Stimulated activated CD4-positive, alpha-beta T cell treated with anti-CD3 and anti-CD28 coated beads, TNF-alpha, amount 100 ng/mL, for 48 hours (primary cell): ENCODE measurements around the gene SLCO6A1.

Experiments
- DNase-seq, 3 donors: peaks; one replicate each; pipeline ENCODE4 v3.0.0-alpha.2; 2020; ENCODE audit warnings: low read depth in 3 of 3

Gene SLCO6A1

GRCh38 chr5:102453716-102454115, 45.1 kb downstream of the SLCO6A1 start:
- no peak for DNase-seq

- no peak for DNase-seq
Measured at GRCh38 chr5:102451082-102451481, 47.7 kb downstream of the SLCO6A1 start.

- no peak for DNase-seq
Measured at GRCh38 chr5:102450313-102450990, 48.3 kb downstream of the SLCO6A1 start.

DNA sequence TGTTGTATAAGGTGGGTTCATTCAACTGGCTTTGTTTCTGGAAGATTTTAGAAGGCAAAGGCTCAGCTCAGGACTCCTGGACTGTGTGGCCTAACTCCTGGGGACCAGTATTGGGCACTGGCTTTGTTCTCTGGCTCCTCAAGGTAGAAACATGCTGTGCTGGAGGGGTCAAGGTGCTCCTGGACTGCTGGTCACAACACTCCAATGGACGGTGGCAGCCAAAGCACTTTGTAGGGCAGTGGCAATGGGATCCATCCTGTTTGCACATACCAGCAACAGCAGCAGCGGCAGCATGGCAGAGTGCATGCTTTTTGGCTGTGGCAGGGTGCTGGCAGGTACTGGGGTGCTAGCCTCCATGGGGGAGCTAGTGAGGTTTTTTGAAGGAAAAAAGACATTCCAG, 65.3 kb downstream of the SLCO6A1 start:
- no peak for DNase-seq

GRCh38 chr5:102421647-102422046, 77.2 kb downstream of the SLCO6A1 start:
- DNase-seq = no peak

- DNase-seq = no peak
Measured at GRCh38 chr5:102418531-102418930, 80.3 kb downstream of the SLCO6A1 start.

GRCh38 chr5:102414448-102414847, 84.4 kb downstream of the SLCO6A1 start:
- DNase-seq = no peak

DNA sequence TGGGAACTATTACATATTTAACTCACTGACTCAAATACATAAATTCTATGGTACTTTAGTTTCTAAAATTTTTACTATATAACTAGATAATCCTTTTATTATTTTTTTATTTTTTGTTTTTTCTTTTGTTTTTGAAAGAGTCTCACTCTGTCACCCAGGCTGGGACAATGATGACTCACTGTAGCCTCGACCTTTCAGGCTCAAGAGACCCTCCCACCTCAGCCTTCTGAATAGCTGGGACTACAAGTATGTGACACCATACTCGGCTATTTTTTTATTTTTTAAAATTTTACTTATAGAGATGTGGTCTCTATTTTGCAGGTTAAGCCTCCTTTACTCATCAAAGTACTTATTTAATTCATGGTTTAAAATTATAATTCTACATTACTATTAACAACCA, 110.6 kb downstream of the SLCO6A1 start:
- DNase-seq = no peak

- no peak for DNase-seq
Measured at GRCh38 chr5:102385365-102385764, 113.4 kb downstream of the SLCO6A1 start.

GRCh38 chr5:102380174-102380573, 118.6 kb downstream of the SLCO6A1 start:
- no peak for DNase-seq

DNA sequence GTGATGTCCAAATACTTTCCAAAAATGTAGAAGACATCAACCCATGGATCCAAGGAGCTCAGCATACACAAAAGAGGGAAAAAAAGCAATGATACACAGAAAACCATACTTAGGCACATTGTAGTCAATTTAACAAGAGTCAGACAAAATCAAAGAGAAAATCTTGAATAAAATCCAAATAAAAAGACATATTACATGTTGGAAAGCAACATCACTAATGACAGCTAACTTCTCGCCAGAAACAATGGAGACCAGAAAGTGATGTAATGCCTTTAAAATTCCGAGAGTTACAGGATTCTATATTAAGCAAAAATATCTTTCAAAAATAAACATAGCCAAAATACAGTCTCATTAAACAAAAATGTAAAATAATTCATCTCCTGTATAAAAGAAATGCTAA, 122.9 kb downstream of the SLCO6A1 start:
- no peak for DNase-seq

- no peak for DNase-seq
Measured at GRCh38 chr5:102375272-102375671, 123.5 kb downstream of the SLCO6A1 start.

- no peak for DNase-seq
Measured at GRCh38 chr5:102368392-102368791, 130.4 kb downstream of the SLCO6A1 start.

GRCh38 chr5:102341681-102342288, 157.0 kb downstream of the SLCO6A1 start:
- no peak for DNase-seq

DNA sequence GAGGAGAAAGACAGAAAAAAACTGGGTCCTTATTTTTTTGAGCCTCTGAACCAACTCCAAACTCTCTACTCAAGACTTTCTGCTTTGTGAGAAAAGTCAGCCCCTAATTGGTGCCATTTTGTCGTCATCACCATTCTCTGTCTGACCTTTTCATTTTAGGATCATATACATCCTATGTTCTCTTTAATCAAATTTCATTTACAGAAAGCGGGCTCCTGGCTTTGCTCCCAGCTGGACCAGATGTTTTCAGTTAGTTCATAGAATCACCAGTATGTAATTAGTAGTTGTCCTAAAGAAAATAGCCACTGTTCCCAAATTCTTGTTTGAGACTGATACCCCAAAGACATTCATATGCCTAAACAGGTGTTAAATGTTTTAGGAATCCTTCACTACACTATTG, 174.1 kb downstream of the SLCO6A1 start:
- no peak for DNase-seq
